C4-2B (cell line): Measurements from ENCODE around the gene CCDC188.

Source experiments
- ZFX ChIP-seq: fragments of 450-650 bp; IDR thresholded peaks from 2 replicates; pipeline ENCODE4 v1.6.1; 2017
- TF ChIP-seq, protein P1 (sequence below): fragments of 450-650 bp; conservative IDR thresholded peaks from 2 replicates; pipeline ENCODE4 v1.5.1; 2017; ENCODE audit warnings: mild to moderate bottlenecking

DNA sequence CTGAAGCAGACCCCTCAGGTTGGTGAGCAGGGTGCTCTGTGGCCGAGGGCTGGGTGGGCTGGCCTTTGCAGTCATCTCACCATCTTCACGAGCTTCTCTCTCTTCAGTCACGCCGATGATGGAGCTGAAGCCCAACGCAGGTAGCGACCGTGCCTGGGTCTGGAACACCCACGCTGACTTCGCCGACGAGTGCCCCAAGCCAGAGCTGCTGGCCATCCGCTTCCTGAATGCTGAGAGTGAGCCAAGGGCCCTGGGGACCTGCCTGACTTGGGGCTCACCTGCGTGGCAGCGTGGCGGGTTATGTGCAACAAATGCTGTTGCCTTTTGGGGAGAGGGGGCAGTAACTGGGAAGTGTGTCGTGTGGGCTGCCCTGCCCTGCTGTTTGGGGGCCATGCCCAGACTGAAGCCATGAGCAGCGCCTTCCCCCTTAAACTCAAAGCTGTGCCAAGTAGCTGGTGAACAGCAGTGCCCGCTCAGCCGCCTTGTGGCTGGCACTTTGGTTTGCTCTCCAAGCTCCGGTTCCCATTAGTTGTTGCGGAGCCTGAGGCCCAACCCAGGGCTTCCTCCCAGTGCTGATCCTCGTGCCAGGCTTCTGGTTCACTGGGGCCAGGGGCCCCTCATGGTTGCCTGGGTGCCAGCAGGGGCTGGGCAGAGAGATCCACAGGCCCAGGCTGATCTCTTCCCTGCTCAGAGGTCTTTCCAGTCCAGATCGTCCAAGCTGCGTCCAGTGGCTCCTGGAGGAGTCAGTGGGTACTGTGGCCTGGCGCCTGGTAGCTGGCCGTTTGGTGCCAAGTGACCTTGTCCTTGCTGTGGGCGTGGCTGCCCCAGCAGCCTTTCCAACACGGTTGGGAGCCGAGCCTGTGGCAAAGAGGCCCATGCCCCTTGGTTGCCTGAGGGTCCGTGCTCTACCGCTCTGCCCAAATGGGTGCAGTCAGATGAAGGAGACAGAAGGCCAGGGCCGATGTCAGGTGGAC, 25.4 kb downstream of the CCDC188 start:
- TF ChIP-seq, protein P1, sequence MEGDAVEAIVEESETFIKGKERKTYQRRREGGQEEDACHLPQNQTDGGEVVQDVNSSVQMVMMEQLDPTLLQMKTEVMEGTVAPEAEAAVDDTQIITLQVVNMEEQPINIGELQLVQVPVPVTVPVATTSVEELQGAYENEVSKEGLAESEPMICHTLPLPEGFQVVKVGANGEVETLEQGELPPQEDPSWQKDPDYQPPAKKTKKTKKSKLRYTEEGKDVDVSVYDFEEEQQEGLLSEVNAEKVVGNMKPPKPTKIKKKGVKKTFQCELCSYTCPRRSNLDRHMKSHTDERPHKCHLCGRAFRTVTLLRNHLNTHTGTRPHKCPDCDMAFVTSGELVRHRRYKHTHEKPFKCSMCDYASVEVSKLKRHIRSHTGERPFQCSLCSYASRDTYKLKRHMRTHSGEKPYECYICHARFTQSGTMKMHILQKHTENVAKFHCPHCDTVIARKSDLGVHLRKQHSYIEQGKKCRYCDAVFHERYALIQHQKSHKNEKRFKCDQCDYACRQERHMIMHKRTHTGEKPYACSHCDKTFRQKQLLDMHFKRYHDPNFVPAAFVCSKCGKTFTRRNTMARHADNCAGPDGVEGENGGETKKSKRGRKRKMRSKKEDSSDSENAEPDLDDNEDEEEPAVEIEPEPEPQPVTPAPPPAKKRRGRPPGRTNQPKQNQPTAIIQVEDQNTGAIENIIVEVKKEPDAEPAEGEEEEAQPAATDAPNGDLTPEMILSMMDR: no peak
- no peak for TF ChIP-seq ZFX
